Mesendoderm (in vitro differentiated cells): ENCODE measurements around the gene TSEN2.

Experiments used
- DNase-seq: peaks from one replicate; pipeline ENCODE4 v3.0.0; 2013
- H2AK5ac ChIP-seq: 2 replicates; pipeline ENCODE4 v1.6.1; 2013; ENCODE audit warnings: low read length, inconsistent platforms
- H2BK120ac ChIP-seq: 2 replicates; pipeline ENCODE4 v1.6.1; 2013; ENCODE audit warnings: low read depth, mild to moderate bottlenecking, low read length, moderate library complexity, mixed read lengths
- H2BK15ac ChIP-seq: replicated peaks from 2 replicates; pipeline ENCODE4 v1.6.1; 2013; ENCODE audit warnings: low read depth, mild to moderate bottlenecking, moderate library complexity
- H2BK5ac ChIP-seq: 2 replicates; pipeline ENCODE4 v1.6.1; 2013; ENCODE audit warnings: low read length, inconsistent platforms
- H3K18ac ChIP-seq: 2 replicates; pipeline ENCODE4 v1.6.1; 2013; ENCODE audit warnings: mild to moderate bottlenecking, low read length, mixed read lengths
- H3K23ac ChIP-seq: one replicate; pipeline ENCODE4 v1.6.1; 2013; ENCODE audit warnings: low read length
- H3K27ac ChIP-seq: 2 replicates; pipeline ENCODE4 v1.5.1; 2013; ENCODE audit warnings: low read depth, mild to moderate bottlenecking, inconsistent platforms, low read length, moderate library complexity
- H3K27me3 ChIP-seq: 2 replicates; pipeline ENCODE4 v1.6.1; 2013; ENCODE audit warnings: low read length, control low read depth, mild to moderate bottlenecking, inconsistent platforms; ENCODE audit not compliant: insufficient read depth, poor library complexity
- H3K36me3 ChIP-seq: 2 replicates; pipeline ENCODE4 v1.6.1; 2013; ENCODE audit warnings: low read length, inconsistent platforms; ENCODE audit not compliant: control insufficient read depth, insufficient read depth
- H3K4ac ChIP-seq: one replicate; pipeline ENCODE4 v1.6.1; 2013; ENCODE audit warnings: low read depth, mild to moderate bottlenecking, low read length, moderate library complexity
- H3K4me1 ChIP-seq: 2 replicates; pipeline ENCODE4 v1.6.1; 2013; ENCODE audit warnings: low read depth, low read length, inconsistent platforms; ENCODE audit not compliant: control insufficient read depth
- H3K4me2 ChIP-seq: 2 replicates; pipeline ENCODE4 v1.6.1; 2013; ENCODE audit warnings: low read length
- H3K4me3 ChIP-seq: 2 replicates; pipeline ENCODE4 v1.5.1; 2013; ENCODE audit warnings: mild to moderate bottlenecking, low read length
- H3K56ac ChIP-seq: one replicate; pipeline ENCODE4 v1.6.1; 2013; ENCODE audit warnings: low read length
- H3K79me1 ChIP-seq: 2 replicates; pipeline ENCODE4 v1.6.1; 2013; ENCODE audit warnings: low read length, inconsistent platforms
- H3K79me2 ChIP-seq: 2 replicates; pipeline ENCODE4 v1.6.1; 2013; ENCODE audit warnings: mild to moderate bottlenecking, low read length; ENCODE audit not compliant: control insufficient read depth, insufficient read depth
- H3K9ac ChIP-seq: 2 replicates; pipeline ENCODE4 v1.6.1; 2013; ENCODE audit warnings: low read length, inconsistent platforms
- H4K5ac ChIP-seq: one replicate; pipeline ENCODE4 v1.6.1; 2013; ENCODE audit warnings: low read length
- H4K8ac ChIP-seq: one replicate; pipeline ENCODE4 v1.6.1; 2013; ENCODE audit warnings: low read depth, mild to moderate bottlenecking, control low read depth, low read length, moderate library complexity
- WGBS: extraction: QIAGEN DNeasy Blood & Tissue Kit; methylation state at CpG from one replicate; pipeline ENCODE4 v1.1.7; 2013; ENCODE audit warnings: low lambda C conversion rate, missing lambda C conversion rate; ENCODE audit not compliant: insufficient coverage; ENCODE audit errors: extremely low coverage; 5-methylcytosine and 5-hydroxymethylcytosine counted together

Gene TSEN2

GRCh38 chr3:12521010-12521409 is 36.7 kb downstream of the TSEN2 start:
- H4K5ac ChIP-seq = no peak overlapping the region
- DNase-seq = no peak
- no peaks in the 10 kb centered on the region for H3K27me3 ChIP-seq
- no peak overlapping the region for H3K4me3 ChIP-seq
- no peak overlapping the region for H2BK120ac ChIP-seq
- no peak overlapping the region for H3K27ac ChIP-seq
- no peak overlapping the region for H2AK5ac ChIP-seq
- no CpG with 5 or more reads among the region's 2 CpGs for WGBS
- H3K18ac ChIP-seq = no peak overlapping the region
- no peak overlapping the region for H2BK15ac ChIP-seq
- H4K8ac ChIP-seq = no peak overlapping the region
- no peaks in the 10 kb centered on the region for H3K79me2 ChIP-seq
- no peaks in the 10 kb centered on the region for H3K36me3 ChIP-seq
- H2BK5ac ChIP-seq = no peak overlapping the region
- no peak overlapping the region for H3K4me2 ChIP-seq
- H3K9ac ChIP-seq = no peak overlapping the region
- no peak overlapping the region for H3K4ac ChIP-seq
- peaks cover 6% of the 10 kb centered on the region for H3K4me1 ChIP-seq
- H3K23ac ChIP-seq = no peak overlapping the region
- H3K79me1 ChIP-seq = no peaks in the 10 kb centered on the region
- H3K56ac ChIP-seq = no peak overlapping the region

GRCh38 chr3:12522721-12523120 is 38.4 kb downstream of the TSEN2 start:
- H3K4me3 ChIP-seq = no peak overlapping the region
- H3K4me1 ChIP-seq = peaks cover 4% of the 10 kb centered on the region
- H3K27ac ChIP-seq = no peak overlapping the region
- no peak overlapping the region for H3K4me2 ChIP-seq
- no peak overlapping the region for H3K18ac ChIP-seq
- H2BK15ac ChIP-seq = no peak overlapping the region
- no peak overlapping the region for H4K8ac ChIP-seq
- no peak overlapping the region for H2BK120ac ChIP-seq
- no CpG with 5 or more reads among the region's 1 CpG for WGBS
- H2AK5ac ChIP-seq = no peak overlapping the region
- no peak overlapping the region for H3K23ac ChIP-seq
- H3K36me3 ChIP-seq = peaks cover 1% of the 10 kb centered on the region
- H4K5ac ChIP-seq = no peak overlapping the region
- no peaks in the 10 kb centered on the region for H3K27me3 ChIP-seq
- H2BK5ac ChIP-seq = no peak overlapping the region
- no peak overlapping the region for H3K56ac ChIP-seq
- H3K4ac ChIP-seq = no peak overlapping the region
- no peaks in the 10 kb centered on the region for H3K79me1 ChIP-seq
- peak; percentile 90 for DNase-seq
- no peak overlapping the region for H3K9ac ChIP-seq
- no peaks in the 10 kb centered on the region for H3K79me2 ChIP-seq

- Histone ChIP-seq H2AK5ac (no peak overlapping the region), H3K36me3 (peaks cover 1% of the 10 kb centered on the region), H3K23ac (no peak overlapping the region), H3K79me2 (no peaks in the 10 kb centered on the region), H2BK15ac (no peak overlapping the region), H4K5ac (no peak overlapping the region), H3K4me1 (peaks cover 2% of the 10 kb centered on the region), H2BK120ac (no peak overlapping the region), H3K4me3 (no peak overlapping the region), H3K9ac (no peak overlapping the region), H3K27ac (no peak overlapping the region), H3K27me3 (no peaks in the 10 kb centered on the region), H2BK5ac (no peak overlapping the region), H3K18ac (no peak overlapping the region), H4K8ac (no peak overlapping the region), H3K4ac (no peak overlapping the region), H3K4me2 (no peak overlapping the region), H3K56ac (no peak overlapping the region), H3K79me1 (no peaks in the 10 kb centered on the region)
- no peak for DNase-seq
- no CpG with 5 or more reads among the region's 3 CpGs for WGBS
Observed at GRCh38 chr3:12527757-12528143, 43.5 kb downstream of the TSEN2 start.

GRCh38 chr3:12532182-12532581 is 47.9 kb downstream of the TSEN2 start:
- no CpG with 5 or more reads among the region's 5 CpGs for WGBS
- no peak overlapping the region for H3K9ac ChIP-seq

GRCh38 chr3:12536423-12536822 is 52.1 kb downstream of the TSEN2 start:
- H3K9ac ChIP-seq = no peak overlapping the region
- no CpG with 5 or more reads among the region's 6 CpGs for WGBS
- H3K36me3 ChIP-seq = peaks cover 1% of the 10 kb centered on the region
- no peaks in the 10 kb centered on the region for H3K27me3 ChIP-seq
- no peak overlapping the region for H3K4me2 ChIP-seq
- H2BK15ac ChIP-seq = no peak overlapping the region
- no peak overlapping the region for H3K56ac ChIP-seq
- no peak overlapping the region for H3K27ac ChIP-seq
- H3K4ac ChIP-seq = no peak overlapping the region
- DNase-seq = no peak
- H3K79me1 ChIP-seq = no peaks in the 10 kb centered on the region
- no peak overlapping the region for H3K18ac ChIP-seq
- H3K4me1 ChIP-seq = no peaks in the 10 kb centered on the region
- no peak overlapping the region for H2BK120ac ChIP-seq
- no peak overlapping the region for H2AK5ac ChIP-seq
- no peak overlapping the region for H4K5ac ChIP-seq
- H3K23ac ChIP-seq = no peak overlapping the region
- H4K8ac ChIP-seq = no peak overlapping the region
- H3K4me3 ChIP-seq = no peak overlapping the region
- no peaks in the 10 kb centered on the region for H3K79me2 ChIP-seq
- H2BK5ac ChIP-seq = no peak overlapping the region

More at GRCh38 chr3:12532182-12532581, 47.9 kb downstream of the TSEN2 start:
- Histone ChIP-seq H3K4me2 (no peak overlapping the region), H4K8ac (no peak overlapping the region), H3K4me3 (no peak overlapping the region), H3K27me3 (no peaks in the 10 kb centered on the region), H3K23ac (no peak overlapping the region), H3K4me1 (no peaks in the 10 kb centered on the region), H2BK5ac (no peak overlapping the region), H3K4ac (no peak overlapping the region), H3K56ac (no peak overlapping the region), H3K18ac (no peak overlapping the region), H3K79me1 (no peaks in the 10 kb centered on the region), H3K36me3 (no peaks in the 10 kb centered on the region), H2BK15ac (no peak overlapping the region), H3K27ac (no peak overlapping the region), H2AK5ac (no peak overlapping the region), H3K79me2 (no peaks in the 10 kb centered on the region), H2BK120ac (no peak overlapping the region), H4K5ac (no peak overlapping the region)
- DNase-seq = no peak

GRCh38 chr3:12541625-12542024 is 57.3 kb downstream of the TSEN2 start:
- H3K9ac ChIP-seq = no peak overlapping the region
- no peak overlapping the region for H3K18ac ChIP-seq
- H2BK120ac ChIP-seq = no peak overlapping the region
- H3K4me3 ChIP-seq = no peak overlapping the region
- no peak overlapping the region for H4K8ac ChIP-seq
- no peak overlapping the region for H2AK5ac ChIP-seq
- H2BK5ac ChIP-seq = no peak overlapping the region
- H3K27ac ChIP-seq = no peak overlapping the region
- H3K4me2 ChIP-seq = no peak overlapping the region
- H3K23ac ChIP-seq = no peak overlapping the region
- no peaks in the 10 kb centered on the region for H3K79me2 ChIP-seq
- no peaks in the 10 kb centered on the region for H3K27me3 ChIP-seq
- H4K5ac ChIP-seq = no peak overlapping the region
- peak; percentile 54 for DNase-seq
- no peak overlapping the region for H3K56ac ChIP-seq
- peaks cover 1% of the 10 kb centered on the region for H3K36me3 ChIP-seq
- no peaks in the 10 kb centered on the region for H3K4me1 ChIP-seq
- no peak overlapping the region for H3K4ac ChIP-seq
- no CpG with 5 or more reads among the region's 8 CpGs for WGBS
- no peak overlapping the region for H2BK15ac ChIP-seq
- H3K79me1 ChIP-seq = no peaks in the 10 kb centered on the region
